SK-MEL-5 (cell line): ENCODE data around the gene POU3F3. TPM values are rescaled to one million over a fixed set of nuclear protein-coding genes. Genes with fewer than 3 reads are reported as not detected.

Source experiments
- DNase-seq: peaks from one replicate; pipeline ENCODE4 v3.0.0-alpha.2; 2016; ENCODE audit warnings: low read depth, low spot score
- in situ Hi-C: cut with HindIII; loops from 2 replicates; pipeline ENCODE4 v1.10.0; 2016; ENCODE audit warnings: low sequenced_read_pairs, high pct_unique_total_duplicates, low pct_unique_long_range_greater_than_20kb
- total RNA-seq: library from RNA; depleted of rRNA; stranded (reverse); fragments of >200 nt; shearing (Covaris generic); gene quantifications from 2 replicates; pipeline ENCODE4 v1.2.3, GENCODE V29; 2014

Gene POU3F3
- total RNA-seq, 1 experiment from 2014 or later = 2.2 TPM

DNA sequence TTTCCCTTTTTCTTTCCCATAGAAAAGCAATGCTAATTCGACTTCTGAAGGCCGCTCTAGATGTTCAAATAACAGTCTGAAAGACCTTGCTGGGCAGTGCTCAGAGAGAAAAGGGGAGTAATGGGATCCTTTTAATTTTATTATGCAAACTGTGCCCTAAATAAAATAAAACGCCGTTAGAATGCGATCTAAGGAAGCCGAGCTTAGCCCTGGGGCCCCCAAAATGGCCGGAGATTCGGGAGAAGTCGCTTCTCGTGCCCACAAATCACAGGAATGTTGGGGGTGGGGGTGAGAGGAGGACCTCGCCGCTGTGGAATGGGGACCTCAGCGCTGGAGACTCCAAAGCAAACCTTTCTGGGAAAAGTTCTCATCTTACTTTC is 8.4 kb upstream of the POU3F3 start:
- in situ Hi-C loops = no loop called here
- no peak for DNase-seq

DNA sequence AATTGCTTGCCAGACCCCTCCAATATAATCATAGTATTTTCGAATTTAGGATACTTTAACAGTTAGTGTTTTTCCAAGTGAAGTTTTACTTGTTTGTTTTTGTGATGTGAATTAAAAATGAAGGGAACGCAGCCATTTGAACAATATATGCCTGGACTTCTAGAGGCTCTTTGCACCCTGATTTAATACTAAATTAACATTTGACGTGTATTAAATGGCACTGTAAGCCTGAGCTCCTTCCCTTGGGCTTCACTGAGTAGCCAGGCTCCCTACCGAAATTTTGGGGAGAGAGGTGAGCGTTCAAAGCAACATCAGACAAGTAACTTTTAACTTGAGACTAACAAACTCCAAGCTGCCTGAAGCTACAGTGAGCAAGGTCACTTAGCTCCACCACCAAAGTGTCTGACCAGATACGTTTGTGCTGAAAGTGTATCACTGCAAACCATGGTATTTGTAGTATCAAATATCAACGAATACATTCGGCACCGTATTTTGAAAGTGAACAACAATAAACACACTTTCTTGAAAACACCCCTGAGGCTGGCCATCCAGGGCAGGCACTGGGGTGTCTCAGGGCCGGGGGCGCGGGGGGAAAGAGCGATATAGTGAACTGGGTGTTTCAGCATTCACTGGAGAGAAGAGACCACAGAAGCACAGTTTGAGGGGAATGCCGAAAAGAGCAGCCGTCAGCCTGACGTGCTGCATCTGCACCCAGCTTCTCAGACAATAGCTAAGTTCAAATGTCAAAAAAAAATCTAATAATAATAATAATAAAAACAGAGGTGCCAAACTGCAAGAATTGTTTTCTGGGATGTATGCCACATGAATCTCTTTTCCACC is 7.7 kb upstream of the POU3F3 start:
- in situ Hi-C loops = no loop called here
- no peak for DNase-seq

DNA sequence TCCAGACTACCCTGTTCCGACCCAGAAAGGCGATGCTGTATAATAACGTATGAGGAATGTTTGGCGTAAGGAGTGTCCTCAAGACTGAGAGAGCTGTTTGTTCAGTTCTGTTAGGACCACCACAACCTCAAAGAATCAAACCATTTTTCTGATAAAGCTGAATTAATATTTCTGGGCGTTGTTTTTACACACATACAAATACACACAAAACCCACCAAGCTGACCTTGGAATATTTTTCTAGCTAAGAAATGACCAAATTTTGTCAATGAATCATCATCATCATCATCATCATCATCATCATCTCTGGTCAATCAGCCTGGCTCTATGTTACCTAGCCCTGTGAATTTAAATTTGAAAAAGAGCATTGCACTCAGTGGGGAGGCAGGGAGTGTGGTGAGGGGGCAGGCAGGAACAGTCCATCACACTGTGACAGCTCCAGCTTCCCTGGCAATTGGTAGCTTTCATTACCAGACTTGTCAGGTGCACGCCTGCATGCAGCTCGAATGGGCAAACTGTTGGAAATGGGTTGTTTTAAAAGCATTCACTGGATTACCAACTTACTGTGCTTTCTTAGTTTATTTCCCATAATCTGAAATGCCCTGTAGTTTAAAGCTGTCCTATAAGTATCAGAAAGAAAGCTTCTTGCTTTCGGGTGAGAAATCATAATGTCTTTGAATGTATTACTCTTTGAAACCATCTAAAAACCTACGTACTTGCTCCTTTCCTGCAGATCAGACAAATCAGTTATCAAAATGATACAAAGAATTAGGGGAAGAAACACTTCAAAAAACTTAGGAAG is 6.9 kb upstream of the POU3F3 start:
- no peak for DNase-seq
- in situ Hi-C loops = no loop called here

DNA sequence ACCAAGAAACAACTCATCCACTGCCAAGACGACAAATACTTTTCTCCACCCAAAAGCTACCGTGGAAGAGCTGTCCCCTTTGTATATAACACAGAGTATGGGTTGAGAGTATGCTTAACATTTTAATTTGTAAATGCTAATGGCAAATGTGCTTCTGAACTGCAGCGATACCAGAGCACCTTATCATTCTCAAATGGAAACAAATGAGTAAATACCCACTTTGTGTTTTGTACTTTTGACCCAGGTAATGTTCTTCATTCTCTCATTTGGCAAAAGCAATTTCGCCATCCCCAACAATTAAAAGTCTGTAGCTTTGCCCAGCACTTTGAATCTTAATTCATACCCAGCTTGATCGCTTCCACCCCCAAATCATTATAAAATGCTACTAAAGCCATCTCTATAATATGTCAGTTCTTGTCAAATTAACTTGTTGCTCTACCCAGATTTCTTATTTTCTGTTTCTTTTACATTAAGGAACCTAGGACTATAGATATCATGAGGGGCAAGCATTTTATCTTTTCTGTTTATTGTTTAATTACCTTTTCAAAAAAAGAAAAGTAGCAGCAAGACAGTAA is 6.2 kb upstream of the POU3F3 start:
- in situ Hi-C loops = no loop called here
- DNase-seq = no peak

DNA sequence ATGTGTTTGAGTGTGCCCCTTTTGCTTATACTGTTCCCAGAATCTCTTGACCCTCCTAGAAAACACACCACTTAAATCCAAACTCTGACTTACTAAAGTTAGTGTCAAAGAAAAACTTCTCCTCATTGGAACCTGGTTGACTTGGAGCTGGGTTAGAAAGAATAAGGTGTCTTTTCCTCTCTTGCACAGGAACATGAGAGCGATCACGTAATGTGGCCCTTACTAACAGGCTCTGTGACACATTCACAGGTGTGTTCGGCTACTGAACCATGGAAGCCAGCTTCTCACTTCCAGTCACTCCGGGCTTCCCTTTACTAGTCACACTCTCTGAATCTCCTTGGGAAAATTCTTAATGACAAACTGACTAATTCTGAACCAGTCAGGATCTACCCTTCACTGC is 5.4 kb upstream of the POU3F3 start:
- no peak for DNase-seq
- in situ Hi-C loops = no loop called here

DNA sequence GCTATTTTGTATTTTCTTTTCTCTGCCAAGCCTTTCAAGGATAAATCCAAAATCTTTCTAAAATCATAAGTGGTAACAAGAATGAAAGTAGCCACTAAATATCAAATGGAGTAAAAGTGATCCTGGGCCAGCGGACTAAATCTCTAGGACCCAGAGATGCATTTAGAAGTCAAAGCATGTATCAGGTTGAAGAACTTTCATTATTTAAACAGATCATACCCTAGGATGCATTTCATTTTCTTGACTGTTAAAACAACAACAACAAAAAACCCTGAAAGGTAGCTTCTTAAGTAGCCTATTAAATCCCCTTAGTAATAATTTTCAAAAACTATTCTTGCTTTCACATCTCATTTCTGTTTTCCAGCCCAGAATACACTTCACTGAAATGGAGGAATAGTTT is 4.8 kb upstream of the POU3F3 start:
- DNase-seq = no peak
- in situ Hi-C loops = no loop called here

DNA sequence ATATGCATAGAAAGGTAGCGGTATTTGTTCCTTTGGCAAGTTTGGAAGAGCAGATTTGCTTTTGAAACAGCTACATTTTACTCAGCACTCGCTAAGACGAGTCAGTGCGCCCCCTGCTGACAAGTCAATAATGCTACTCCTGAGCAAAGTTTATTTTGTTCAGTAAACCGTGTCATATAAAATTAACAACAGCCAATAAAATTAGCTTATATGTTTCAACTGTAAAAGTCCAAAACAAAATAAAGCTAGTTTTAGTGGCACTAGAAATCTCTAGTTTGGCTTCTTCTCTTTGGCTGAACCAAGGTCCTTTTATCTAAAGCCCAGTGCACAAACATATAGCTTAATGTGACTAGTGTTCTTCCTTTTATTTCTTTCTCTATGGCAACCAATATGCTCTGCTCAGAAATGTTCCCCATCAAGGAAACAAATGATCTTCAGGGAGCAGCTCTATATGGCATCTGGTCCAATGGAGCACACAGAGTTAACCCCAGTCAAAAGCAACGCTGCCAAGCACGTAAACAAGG is 4.2 kb upstream of the POU3F3 start:
- DNase-seq = peak; percentile 60
- in situ Hi-C loops = no loop called here

DNA sequence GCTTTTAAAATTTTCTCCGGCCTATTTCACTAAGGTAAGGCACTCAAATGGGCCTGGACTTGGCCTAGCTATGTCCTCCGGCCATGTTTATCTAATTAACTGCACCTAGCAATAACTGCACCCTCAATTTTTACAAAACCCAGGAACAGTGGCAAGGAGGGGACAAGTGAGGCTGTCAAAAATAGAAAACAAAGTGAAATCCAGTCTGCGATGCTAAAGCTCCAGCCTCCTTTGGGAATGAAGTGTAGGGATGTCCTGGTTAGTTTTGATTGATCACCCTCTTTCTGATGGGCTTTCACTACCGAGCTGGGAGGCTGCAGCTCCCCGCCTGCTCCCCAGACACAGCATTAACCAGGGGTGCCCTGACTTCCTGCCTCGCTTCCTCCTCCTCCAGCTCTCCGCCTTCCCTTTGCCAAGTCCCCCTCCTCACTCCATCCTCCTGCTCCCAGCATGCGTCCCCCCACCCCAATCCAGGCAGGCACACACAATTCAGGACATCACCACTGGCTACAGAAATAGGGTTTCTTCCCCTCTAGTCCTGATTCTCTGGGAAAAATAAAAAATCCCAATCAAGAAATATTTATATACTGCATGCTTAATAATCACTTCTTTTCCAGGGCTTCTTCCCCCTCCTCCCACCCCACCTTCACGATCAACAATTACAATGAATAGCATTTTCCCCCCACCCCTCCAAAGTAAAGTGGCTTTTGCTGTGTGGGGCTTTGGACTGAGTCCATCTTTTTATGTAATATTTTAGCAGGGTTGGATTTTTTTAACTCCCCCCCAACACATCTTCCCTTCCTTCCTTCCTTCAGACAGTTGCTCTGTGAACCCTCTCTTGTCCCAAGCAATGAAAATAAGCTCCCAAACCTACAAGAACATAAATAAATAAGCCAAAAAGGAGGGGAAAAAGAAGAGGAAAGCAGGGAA is 3.3 kb upstream of the POU3F3 start:
- DNase-seq = no peak
- in situ Hi-C loops = no loop called here

DNA sequence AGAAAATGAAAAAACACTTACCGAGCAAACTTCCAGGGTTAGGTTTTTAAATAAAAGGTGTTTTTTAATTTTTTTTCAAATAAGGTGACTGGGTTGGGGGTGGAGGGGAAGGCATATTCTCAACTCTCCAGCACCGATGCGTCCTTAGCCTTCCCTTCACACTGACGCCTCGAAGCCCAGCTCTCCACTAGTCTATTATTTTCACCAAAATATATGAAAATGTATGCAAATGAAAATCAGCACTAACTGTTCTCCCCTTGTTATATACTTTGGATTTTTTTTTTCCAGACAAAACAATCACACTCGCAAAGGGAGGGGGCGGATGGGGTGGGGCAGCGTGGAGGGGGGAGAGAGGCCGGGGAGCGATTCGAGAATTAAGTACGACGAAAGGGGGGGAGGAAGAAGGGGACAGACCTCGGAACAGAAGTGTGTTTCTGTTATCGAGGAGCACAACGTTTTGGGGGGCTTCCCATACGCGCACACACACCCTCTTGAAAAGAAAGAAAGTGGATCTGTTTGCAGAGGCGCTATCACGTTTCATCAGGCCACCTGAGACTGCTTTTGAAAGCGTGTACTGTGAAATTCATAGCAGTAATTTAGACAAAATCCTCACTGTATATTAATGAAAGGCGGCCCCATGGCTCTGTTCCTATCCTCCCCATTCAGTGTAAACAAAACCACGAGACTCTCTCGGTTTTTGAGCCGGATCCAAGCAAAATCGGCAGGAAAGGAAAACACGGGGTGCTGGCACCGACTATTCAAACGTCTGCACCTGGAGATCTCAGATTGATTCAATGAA is 2.4 kb upstream of the POU3F3 start:
- in situ Hi-C loops = no loop called here
- no peak for DNase-seq

DNA sequence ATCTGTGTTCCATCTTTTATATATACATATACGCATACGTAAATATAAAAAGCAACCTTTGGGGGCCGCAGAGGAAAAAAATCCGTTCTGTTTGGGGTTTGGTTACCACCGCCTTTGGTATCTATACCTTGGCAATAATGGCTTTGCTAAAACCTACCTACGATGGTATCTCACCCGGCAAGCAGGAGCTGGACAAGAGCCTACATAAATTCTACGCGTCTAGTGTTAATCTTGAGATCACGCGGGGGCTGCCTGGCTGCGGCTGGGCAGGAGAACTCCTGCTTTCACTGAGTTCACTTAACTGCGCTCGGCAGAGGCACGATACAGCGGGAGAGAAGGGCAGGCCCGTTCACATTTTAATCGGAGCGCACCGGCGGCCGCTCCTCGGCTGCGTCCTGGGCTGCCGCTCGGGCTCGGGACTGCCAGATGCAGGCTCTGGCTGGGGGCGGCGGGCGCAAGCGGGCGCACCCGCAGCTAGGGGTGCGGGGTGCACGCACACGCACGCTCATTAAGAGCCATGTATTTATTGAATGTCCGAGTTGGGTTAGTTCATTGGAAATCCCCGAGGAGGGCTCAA is 1.7 kb upstream of the POU3F3 start:
- in situ Hi-C loops = no loop called here
- no peak for DNase-seq

DNA sequence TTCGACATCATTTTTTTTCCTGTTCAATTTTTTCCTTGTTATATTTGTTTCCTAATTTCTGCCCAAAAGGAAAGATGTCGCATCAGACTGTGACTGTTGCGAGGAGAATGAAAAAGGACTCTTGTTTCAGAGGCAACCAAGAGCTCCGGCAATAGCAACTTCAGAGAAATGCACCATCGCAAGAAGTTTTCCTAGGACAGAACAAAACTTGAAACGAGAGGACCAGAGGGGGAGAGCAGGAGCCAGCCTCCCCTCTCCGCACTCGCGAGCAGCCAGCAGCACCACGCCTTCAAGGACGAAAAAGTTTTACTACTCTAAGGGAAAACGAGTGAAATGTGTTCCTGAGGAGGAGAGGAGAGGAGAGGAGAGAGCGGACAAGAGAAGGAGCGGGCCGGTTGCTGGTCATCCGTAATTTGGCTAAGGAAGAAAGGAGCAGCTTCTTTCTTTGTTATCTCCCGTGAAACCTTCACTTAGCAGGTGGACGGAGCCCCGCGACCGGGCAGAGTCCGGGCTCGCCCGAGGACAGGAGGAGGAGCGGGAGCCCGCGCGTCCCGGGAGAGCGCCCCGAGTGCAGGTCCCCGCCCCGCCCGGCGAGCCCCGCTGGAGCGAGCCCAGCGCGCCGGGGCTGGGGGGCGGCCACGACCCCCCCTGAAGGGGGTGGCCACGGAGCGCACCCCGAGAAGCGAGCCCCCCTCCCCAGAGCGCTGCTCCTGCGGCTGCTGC is 744 bp downstream of the POU3F3 start:
- in situ Hi-C loops = no loop called here

DNA sequence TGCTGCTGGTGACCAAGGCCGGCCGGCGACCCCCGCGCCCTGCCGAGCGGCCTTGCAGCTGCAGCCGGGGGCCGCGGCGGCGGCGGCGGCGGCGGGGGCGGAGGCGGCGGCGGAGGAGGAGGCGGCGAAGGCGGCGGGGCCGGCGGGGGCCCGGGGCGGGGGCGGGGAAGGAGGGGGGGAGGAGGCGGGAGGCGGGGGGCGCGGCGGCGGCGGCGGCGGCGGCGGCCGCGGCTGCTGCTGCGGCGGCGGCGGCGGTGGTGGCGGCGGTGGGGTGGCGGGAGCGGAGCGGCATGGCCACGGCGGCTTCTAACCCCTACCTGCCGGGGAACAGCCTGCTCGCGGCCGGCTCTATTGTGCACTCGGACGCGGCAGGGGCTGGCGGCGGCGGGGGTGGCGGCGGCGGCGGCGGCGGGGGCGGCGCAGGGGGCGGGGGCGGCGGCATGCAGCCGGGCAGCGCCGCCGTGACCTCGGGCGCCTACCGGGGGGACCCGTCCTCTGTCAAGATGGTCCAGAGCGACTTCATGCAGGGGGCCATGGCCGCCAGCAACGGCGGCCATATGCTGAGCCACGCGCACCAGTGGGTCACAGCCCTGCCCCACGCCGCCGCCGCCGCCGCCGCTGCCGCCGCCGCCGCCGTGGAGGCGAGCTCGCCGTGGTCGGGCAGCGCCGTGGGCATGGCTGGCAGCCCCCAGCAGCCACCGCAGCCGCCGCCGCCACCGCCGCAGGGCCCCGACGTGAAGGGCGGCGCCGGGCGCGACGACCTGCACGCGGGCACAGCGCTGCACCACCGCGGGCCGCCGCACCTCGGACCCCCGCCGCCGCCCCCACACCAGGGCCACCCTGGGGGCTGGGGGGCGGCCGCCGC is 1.5 kb downstream of the POU3F3 start:
- DNase-seq = no peak
- in situ Hi-C loops = no loop called here

More for the DNA sequence above, 744 bp downstream of the POU3F3 start:
- no peak for DNase-seq

DNA sequence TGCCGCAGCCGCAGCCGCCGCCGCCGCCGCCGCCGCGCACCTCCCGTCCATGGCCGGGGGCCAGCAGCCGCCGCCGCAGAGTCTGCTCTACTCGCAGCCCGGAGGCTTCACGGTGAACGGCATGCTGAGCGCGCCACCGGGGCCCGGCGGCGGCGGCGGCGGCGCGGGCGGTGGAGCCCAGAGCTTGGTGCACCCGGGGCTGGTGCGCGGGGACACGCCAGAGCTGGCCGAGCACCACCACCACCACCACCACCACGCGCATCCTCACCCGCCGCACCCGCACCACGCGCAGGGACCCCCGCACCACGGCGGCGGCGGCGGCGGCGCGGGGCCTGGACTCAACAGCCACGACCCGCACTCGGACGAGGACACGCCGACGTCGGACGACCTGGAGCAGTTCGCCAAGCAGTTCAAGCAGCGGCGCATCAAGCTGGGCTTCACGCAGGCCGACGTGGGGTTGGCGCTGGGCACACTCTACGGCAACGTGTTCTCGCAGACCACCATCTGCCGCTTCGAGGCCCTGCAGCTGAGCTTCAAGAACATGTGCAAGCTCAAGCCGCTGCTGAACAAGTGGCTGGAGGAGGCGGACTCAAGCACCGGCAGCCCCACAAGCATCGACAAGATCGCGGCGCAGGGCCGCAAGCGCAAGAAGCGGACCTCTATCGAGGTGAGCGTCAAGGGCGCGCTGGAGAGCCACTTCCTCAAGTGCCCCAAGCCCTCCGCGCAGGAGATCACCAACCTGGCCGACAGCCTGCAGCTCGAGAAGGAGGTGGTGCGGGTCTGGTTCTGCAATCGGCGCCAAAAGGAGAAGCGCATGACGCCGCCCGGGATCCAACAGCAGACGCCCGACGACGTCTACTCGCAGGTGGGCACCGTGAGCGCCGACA is 2.4 kb downstream of the POU3F3 start:
- in situ Hi-C loops = no loop called here
- no peak for DNase-seq

DNA sequence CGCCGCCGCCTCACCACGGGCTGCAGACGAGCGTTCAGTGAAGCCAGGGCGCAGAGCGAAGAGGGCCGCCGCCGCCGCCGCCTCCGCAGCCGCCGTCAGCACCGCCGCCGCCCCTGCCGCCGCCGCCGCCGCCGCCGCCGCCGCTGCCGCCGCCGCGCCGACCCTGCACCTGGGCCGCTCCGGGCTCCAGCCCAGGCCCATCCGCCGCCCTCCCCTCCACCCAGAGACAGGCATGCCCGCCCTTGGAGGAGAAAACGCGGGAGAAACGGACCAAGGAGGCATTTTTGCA is 3.0 kb downstream of the POU3F3 start:
- DNase-seq = no peak
- in situ Hi-C loops = no loop called here
